GM18909 (cell line): ENCODE results near the gene RPL28.

Source experiments
- ATAC-seq: cut with Tn5 transposase; IDR thresholded peaks from one replicate; pipeline ENCODE4 v1.9.1; 2021; ENCODE audit warnings: mild to moderate bottlenecking; ENCODE audit not compliant: unreplicated experiment, poor library complexity

RPL28 gene

DNA sequence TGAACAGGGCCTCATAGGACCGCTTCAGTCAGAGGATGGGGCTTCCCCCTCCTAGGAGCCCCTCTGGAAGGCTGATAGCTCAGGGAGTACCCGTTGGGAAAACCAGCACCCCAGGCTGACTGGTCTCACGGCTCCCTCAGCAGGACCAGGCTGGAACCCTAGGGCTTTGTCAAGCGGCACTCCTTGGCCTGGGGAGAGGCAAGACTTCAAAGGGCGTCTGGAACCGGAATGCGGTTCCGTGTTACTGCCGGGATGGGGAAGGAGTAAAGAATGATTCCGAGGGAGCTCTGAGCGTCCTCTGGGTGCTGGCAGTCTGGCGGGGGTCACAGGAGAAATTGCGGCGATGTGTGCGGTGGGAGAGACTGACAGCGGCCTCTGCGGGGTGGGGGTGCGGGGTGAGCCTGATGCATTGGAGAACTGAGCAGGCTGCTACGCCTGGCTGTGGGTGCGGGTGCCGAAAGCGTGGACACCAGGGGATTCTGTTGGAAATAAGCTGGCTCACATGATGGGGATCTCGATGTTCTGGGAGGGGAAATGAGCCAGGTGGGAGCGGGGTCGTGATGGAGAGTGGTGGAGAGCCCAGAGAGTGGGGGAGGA lies 33.1 kb upstream of the RPL28 start:
- no peak for ATAC-seq

DNA sequence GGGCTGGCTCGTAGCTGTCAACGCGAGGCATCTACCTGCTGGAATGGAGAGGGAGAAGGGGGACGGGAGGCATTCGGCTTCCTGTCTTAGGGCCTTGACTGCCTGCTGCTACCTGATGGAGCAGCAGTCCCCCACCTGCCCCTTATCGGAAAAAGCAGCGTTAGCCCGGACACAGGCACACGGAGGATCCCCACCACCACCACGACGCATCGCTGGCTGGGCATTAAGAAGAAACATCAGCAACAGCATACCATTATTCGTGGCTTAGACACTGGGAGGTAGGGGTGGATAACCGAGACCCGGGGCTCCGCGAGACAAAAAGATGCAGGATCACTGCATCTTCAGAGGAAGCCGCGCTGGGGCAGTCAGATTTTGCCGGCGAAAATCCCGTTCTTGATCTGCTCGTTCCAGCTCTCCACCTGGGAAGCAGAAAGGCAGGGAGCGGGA lies 32.4 kb upstream of the RPL28 start:
- no peak for ATAC-seq

DNA sequence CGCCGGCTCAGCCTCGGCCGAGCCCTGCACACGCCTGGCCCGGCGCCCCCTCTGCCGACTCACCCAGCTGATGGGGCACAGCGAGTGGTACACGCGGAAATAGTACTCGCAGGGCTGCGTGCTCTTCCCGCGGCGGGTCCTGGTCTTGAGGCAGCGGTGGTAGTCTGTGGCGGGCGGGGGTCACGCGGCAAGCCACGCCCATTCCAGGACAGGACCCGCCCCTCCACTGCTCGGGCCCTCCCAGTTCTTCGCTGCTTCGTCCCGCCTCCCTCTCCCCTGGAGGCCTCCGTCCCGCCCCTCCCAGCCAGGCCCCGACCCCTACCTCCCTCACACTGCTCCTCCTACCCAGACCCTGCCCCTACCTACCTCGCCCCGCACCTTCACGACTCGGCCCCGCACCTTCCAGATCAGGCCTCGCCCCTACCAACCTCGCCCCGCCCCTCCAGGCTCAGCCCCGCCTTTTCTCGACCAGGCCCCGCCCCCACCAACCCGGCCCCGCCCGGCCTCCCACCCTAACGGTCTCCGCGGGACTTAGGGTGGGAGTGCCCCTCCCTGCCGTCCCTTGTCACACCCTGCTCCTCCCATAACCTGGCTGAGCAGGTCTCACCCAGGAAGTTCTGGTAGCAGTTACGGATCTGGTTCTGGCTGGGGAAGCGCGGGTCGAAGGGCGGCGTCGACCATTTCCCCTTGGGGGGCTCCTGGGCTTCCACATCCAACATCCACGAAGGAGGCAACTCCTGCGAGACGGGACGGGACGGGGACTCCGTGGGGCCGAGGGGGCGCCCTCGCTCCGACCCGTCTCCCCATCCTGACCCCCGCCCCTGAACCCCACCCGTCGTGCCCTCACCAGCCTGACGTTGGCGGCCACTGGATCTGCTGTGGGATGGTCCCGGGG lies 31.7 kb upstream of the RPL28 start:
- ATAC-seq: no peak

DNA sequence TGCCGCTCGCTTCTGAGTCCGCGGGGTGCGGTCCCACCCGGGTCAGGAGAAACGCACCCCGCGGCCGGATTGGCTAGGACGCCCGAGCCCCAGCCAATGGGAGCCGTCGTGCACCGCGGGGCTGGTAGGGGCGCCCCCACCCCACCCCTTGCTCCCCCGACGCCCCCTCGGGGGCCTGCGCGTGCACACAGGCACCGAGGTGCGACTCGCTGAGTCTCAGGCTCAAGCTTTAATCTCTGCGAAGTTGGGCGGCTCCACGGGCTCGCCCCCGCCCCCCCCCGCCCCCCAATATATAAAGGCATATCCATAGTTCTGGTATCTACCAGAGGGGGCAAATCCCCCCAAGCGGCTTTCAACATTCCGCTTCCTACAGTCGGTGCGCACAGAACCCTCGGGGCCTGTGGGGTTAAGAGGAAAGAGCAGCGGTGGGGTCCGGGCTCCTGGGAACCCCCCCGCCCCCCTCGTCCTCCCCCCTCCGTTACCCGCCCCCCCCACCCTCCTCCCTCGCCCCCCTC lies 31.0 kb upstream of the RPL28 start, which contains the start of gene COX6B2:
Gene COX6B2, minus strand, starts transcription at position 22 of the 515 bp plus-strand sequence. CDS start 198 bp downstream, outside the sequence.
- no peak for ATAC-seq

DNA sequence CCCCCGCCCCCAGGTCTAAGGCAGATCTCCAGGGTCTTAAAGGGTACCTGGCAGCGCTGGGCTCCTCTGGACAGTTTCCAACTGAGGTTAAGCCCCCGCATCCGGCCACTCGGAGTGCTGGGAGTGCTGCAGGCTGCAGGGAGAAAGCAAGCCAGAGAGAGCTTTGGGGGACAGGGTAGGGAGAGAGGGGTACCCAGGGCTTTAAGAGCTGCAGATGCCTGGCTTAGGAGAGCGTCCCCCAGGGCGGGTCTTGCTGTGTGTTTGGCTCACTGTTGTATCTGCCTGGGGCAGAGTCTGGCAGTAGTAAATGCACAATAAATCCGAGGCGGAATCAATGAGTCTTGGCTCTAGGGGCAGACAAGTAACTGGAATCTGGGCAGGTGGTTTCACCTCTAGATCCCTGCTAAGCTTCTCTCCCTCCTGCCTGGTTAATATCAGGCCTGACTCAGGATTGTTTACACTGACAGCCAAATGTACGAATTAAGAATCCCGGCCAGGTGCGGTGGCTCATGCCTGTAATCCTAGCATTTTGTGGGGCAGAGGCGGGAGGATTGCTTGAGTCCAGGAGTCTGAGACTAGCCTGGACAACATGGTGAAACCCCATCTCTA lies 30.4 kb upstream of the RPL28 start:
- no peak for ATAC-seq

DNA sequence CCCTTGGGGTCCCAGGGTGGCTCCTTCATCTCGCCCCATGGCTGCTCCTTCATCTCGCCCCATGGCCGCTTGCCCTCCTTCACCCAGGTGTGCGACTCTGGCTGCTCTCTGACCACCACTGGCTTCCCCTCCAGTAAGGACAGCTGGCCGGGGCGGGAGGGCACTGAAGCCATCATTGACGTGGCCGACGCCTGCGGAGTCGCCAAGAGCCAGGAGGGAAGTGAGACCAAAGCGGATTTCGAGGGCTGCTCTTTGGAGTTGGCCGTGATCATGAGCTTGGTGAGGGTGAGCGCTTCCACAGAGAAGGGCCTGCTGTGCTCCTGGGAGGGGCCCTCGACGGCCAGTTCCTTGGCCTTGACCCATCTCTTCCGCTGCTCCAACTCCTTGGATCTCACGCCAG lies 27.2 kb upstream of the RPL28 start:
- ATAC-seq: no peak

DNA sequence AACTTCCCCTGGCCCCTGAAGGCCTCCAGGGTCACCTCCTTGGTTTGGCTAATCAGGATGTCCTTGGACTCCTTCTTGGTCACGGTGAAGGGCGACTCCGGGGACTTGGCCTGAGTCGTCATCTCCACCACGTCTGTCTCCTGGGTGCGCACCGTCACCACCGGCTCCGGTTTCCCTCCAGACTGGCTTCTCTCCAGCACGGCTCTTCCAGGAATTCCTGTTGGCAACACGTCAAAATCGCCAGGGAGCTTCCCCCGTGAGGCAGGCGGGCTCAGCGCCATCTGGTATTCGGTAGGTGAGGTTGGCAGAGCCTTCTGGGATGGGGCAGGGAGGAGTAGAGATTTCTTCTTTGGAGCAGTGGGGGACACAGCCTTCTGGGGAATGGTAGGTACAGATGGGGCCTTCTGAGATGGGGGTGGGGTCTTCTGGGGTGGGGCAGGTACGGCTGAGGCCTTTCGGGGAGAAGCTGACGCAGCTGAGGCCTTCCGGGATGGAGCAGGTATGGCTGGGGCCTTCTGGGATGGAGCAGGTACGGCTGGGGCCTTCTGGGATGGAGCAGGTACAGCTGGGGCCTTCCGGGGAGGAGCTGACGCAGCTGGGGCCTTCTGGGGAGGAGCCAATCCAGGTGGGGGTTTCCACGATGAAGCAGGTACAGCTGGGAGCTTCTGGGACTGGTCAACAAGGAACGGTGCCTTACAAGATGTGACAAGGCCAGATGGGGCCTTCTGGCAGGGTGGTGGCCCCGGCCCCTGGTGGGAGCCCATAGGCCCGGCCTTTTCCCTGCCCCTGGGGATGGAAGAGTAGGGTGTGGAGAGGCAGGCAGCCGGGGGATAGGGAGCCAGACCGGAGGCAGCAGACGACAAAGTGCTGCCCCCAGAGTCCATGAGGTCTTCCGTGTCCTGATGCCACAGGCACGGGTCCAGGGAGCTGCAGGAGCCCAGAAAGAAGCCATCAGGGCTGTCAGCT lies 26.5 kb upstream of the RPL28 start:
- no peak for ATAC-seq

DNA sequence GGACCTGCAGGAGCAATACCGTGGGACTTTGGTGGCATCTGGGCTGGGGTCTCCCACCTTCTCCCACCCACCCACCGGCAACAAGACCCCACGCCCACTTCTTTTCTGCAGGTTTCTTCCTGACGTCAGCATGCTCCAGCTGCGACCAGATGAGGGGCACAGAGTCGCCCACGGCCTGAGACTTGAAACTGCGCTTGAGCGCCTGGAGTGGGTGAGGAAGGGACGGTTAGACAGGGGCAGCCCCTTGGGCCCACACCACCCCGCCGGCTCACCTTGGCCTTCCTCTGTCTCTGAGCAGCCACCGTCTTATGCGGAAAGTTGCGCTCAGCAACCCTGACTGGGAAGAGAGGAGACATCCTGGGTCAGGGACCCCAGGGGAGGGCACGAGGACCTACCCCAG lies 24.8 kb upstream of the RPL28 start:
- no peak for ATAC-seq

DNA sequence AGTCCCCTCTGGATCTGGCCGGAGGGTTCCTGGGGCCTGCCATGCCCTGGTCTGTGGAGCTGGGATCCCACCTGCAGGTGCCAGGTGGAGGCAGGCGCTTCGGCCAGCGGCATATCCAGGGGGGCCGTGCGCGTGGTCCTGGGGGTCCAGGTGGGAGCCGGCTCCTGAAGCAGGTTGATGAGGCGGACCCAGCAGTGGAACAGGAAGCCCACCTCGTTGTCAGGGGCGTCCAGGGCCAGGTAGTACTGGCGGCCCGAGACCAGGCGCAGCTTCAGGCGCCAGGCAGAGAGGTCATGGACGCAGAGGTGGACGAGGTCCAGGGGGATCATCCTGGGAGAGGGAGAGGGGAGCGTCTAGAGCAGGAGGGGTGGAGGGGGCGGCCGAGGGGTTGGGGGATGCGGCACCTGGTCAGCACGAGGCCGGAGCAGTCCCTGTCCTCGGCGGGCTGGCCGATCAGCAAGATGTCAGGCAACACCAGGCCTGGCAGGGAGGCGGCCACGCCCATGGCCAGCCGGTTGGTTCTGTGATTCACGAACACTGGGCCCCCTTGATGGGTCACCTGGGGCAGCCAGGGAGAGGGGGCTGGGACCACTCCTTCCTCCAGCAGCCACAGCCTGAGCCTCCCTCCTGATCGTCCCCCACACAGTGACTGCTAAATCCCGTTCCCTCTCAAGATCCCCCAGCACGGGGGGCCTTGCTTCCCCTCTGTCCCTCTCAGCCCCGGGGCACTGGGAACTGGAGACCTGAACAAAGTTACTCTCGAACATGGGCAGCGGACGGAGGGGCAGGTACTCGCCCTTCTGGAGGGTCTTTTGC lies 23.4 kb upstream of the RPL28 start:
- ATAC-seq: no peak

DNA sequence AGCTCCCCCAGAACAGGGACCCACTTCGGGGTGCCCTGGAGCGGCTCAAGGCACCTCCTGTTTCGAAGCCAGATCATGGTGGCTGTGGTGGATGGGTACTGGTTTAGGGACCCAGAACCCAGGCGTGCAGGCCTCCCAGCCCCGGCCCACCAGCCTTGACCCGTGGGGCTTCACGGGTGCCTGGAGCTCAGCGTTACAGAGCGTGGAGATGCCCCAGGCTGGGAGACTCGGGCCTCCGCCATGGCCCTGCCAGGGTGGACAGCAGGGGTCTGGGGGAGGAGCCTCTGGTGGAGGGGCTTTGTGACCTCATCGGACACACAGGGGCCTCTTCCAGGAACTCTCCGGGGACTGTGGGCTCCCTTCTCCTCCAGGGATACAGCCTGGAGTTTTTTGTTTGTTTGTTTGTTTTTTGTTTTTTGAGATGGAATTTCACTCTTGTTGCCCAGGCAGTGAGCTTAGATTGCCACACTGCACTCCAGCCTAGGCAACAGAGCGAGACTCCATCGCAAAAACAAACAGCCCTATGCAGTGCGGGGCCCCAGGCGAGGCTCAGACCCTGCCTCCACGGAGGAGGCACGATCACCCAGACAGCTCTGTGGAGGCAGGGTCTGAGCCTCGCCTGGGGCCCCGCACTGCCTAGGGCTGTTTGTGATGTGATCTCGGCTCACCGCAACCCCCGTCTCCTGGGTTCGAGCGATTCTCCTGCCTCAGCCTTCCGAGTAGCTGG lies 22.6 kb upstream of the RPL28 start, which contains the start of gene GARIN5B:
Gene GARIN5B, minus strand, starts transcription at position 271 of the 727 bp plus-strand sequence. Its CDS starts 194 bp downstream, at position 77.
- no peak for ATAC-seq

DNA sequence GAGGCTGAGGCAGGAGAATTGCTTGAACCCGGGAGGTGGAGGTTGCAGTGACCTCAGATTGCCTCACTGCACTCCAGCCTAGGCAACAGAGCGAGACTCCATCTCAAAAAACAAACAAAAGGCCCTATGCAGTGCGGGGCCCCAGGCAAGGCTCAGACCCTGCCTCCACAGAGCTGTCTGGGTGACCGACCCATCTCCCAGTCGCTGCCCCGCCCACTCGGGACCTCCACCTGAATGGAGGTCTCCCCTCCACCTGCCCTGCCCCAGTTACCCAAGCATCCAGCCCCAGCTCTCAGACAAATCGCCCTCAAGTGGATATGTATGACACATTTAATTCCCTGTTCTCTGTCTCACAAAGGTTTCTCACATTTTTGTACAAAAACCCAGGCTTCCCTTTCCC lies 20.5 kb upstream of the RPL28 start:
- no peak for ATAC-seq

DNA sequence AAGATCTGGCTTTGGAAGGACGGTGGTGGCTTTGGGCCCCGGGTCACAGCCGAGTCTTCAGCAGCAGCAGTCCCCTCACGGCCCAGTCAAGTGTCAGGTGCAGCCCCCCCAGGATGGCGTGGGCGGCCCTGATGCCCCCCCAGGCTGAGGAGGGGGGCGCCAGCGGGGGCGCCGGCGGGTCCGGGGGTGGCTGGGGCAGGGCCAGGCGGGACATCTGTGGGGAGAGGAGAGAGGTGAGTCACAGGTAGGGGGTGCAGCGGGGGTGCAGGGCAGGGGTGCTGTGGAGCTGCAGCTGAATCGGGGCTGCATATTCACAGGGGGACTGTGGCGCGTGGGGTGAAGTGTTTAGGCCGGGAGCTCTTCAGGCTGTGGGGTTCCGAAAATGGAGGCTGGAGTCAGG lies 19.8 kb upstream of the RPL28 start:
- ATAC-seq: no peak

DNA sequence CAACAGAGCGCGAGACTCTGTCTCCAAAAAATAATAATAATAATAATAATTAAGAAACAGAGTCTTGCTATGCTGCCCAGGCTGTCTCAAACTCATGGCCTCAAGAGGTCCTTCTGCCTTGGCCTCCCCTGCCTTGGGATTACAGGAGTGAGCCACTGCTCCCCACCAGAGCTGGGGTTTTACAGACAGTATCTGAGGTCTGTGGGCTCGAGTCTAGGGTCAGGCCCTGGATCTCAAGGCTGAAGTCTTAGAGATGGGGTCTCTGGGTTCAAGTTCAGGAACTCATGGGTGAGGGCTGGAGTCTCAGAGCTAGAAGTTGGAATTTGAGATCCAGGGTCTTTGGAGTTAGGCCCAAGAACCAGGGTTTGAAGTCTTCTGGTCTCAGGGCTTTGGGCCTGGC lies 18.9 kb upstream of the RPL28 start:
- no peak for ATAC-seq

DNA sequence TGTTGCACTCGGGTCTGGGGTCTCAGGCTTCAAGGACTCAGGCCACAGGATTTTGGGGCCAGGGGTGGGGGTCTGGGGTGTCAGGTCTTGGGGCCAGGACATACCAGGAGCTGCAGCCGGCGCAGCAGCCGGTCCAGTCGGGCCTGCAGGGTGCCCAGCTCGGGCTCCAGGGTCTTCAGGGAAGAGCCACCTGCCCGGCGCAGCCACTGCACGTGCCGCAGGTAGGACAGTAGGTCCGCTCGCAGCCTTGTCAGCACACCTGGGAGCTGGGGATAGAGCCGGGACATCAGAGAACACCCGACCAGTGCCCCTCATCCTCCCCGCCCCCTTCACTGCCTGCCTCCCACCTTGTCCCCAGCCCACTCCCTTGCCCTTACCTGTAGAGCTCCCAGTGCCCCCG lies 17.6 kb upstream of the RPL28 start:
- ATAC-seq: no peak

DNA sequence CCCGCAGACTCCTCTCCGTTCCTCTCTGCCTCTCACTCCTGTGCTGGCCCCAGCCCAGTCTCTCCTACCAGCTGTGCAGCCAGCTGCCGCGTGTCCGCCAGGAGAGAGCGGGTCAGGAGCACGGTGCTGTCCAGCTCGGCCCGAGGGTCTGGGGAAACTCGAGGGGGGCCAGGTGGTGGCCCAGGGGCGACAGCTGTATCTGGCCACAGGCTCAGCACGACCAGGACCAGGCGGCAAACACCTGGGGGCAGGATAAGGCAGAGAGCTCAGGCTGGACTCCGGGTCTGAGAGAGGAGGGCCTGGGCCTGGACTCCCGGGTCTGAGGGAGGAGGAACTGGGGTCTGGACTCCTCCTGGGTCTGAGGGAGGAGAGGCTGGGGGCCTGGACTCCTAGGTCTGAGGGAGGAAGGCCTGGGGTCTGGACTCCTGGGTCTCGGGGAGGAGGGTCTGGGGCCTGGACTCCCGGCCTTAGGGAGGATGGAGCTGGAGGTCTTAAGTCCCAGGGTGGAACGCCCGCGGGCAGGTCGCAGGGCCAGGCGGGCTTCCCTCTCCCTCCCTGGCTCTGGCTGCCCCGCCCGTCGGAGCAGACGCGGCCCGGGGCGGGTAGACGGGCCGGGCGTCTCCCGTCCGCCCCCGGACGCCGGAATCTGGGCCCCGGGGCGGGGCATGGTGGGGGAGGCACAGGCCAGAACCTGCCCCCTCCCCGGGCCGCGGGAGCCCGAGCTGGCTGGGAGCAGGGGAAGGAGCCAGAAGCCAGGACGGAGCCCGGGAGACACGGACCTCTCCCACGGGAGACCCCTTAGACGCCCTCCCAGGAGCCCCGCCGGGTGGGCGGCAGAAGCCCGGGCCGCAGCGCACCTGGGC lies 16.8 kb upstream of the RPL28 start:
- no peak for ATAC-seq

DNA sequence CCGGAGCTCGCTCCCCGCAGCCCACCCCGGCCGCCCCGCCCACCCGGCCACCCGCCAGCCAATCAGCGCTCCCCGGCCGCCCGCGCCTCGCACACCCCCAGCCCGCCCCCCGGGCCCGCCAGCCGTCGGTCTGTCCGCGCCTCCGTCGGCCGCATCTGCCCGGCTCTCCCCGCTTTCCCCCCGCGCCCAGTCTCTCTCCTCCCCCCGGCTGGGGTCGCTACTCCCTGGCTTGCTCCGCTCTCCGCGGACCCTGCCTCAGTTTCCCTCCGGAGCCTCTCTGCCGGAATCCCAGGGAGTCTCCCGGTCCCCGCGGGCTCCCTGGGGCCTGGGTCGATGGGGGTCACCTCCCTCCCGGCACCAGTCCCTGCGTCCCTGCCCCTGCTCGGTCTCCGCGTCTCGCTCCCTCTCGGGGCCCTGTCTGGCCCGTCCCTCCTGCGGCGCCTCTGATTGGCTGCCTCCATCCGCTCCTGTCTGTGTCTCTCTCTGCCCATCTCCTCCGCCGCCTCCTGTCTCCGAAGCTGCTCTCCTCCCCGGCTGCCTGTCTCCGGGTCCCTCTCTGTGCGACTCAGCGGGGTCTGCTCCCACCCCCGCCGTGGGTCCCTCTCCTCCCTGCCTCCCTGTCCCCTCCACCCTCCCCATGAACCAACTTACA lies 16.0 kb upstream of the RPL28 start:
- no peak for ATAC-seq
